NCI-H2196 treated with DMSO at 0.1 percent for 48 hours (cell line): Measurements from ENCODE around the gene ABI2.
A peak's percentile ranks its signal among the peaks of the same experiment; 100 is the strongest.
"Not testable (repeated sequence)": the region's sequence is repeated elsewhere in the genome, so short reads cannot be mapped to it uniquely, and the experiment has no call there.

Source experiments
- DNase-seq: peaks from one replicate; lab custom pipeline; 2025; ENCODE audit not compliant: unreplicated experiment; lab: John Stamatoyannopoulos, UW

Gene ABI2

DNA sequence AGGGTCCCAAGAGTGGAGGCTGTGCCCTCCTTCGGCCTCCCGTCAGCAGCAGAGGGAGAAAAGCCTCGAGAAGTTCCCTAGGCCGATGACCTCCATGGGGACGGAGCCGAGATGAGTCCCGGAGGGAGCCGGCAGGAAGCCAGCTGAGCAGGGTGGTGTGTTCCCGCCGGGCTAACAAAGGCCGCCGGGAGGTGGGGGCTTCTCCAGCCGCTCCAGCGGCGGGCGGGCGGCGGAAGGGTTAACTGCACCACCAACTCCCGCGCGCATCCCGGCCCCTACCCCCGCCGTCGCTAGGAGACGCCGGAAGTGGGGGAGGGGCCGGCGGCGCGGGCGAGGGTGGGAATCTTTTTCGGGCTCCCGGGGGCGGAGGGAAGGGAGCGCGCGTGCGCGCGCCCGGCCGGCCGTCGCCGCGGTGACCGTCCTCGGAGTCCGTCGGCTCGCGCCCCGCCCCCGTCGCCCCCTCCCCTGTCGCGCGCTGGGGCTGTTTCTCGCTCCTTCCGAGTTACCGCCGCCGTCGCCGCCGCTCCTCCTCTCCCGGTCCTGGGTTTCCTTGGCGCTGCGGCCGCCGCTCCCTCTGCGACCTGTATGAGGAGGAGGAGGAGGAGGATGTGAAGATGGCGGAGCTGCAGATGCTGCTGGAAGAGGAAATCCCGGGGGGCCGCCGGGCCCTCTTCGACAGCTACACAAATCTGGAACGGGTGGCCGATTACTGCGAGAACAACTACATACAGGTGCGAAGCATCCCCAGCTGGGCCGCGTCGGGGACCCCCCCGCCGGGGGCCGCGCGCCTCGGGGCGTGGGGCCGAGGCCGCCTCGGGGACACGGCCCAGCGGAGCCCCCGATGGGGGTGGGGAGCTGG is at the start of gene ABI2:
Gene ABI2, plus strand, starts transcription at position 494 of the 859 bp plus-strand sequence. Its CDS starts 121 bp downstream, at position 615.
- DNase-seq = peak; percentile 79

GRCh38 chr2:203279288-203279687 is 48.9 kb upstream of the ABI2 start:
- DNase-seq = no peak

DNA sequence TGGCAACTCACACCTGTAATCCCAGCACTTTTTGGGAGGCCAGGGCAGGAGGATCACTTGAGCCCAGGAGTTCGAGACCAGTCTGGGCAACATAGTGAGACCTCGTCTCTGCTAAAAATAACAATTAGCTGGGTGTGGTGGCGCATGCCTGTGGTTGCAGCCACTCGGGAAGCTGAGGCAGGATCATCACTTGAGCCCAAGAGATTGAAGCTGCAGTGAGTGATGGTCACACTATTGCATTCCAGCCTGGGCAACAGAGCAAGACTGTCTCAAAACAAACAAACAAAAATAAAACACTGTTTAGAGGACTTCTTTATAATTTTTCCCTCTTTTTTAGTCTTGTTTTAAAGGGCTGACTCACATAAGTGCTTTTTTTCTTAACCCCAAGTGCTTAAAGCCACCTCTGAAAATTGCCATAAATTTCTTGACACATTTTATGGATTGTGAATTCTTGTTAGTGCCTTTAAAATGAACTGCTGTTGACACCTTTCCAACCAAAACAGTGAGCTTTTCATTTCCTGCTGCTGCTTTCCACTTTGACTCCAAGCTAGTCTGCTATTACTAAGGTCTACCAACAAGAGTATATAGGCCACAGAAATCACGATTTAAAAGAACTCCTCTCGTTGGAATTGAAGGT is 47.6 kb upstream of the ABI2 start:
- DNase-seq = no peak

DNA sequence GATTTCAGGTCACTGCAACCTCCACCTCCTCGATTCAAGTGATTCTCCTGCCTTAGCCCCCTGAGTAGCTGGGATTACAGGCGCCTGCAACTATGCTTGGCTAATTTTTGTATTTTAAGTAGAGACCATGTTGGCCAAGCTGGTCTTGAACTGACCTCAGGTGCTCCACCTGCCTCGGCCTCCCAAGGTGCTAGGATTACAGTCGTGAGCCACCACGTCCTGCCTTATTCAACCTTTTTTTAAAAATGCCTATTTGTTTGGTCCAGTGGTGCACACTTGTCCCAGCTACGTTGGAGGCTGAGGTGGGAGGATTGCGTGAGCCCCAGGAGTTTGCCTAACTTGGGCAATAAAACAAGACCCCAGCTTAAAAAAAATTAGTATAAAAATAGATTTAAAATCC is 46.1 kb upstream of the ABI2 start:
- DNase-seq = no peak

- DNase-seq = no peak
Observed at GRCh38 chr2:203286532-203286931, 41.7 kb upstream of the ABI2 start.

DNA sequence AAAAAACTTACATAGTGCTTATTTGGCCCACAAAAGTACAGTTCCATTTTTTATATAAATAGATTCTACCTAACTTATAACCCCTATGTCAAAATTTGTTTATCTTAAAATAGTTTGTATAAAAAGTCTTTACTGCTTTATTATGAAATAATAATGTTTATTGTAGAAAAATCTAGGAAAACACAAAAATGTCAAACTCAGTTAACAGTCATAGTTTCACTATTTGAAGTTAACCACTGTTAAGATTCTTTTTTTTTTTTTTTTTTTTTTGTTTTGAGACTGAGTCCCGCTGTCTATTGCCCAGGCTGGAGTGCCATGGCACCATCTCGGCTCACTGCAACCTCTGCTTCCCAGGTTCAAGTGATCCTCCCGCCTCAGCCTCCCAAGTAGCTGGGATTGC is 26.5 kb upstream of the ABI2 start:
- no peak for DNase-seq

- not testable (repeated sequence) for DNase-seq
Observed at GRCh38 chr2:203302586-203302985, 25.6 kb upstream of the ABI2 start.

DNA sequence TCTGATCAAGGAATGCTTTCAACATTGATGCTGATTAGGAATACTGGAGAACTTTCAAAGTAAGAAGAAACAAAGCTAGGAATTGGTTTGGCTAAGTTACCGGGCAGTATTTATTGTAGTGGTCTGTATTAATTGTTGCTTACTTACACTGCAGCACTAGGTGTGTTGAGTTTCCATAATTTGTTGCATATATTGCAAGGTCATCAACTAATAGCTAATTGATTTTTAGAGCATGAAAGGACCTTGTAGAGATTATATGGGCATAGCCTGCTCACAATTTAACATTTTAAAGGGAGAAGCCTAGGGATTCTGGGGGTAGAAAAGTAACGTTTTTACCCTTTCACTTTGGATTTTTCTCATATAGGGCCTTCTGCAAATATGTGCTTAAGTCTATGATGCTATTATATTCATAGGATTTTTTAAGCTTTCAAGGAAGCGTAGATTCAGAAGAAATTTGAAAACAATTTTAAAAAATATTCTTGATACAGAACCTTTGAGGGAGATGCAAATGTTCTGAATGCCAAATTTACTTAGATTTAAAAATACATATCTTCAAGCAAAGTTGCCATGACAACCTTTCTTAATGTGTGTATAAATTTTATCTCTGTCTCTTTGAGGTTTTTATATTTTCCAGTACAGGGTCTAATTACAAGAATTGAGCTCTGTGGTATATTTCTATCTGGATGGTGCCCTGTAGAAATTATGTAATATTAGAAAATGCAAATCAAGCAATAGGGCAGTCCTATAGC is 17.3 kb upstream of the ABI2 start:
- DNase-seq = no peak

DNA sequence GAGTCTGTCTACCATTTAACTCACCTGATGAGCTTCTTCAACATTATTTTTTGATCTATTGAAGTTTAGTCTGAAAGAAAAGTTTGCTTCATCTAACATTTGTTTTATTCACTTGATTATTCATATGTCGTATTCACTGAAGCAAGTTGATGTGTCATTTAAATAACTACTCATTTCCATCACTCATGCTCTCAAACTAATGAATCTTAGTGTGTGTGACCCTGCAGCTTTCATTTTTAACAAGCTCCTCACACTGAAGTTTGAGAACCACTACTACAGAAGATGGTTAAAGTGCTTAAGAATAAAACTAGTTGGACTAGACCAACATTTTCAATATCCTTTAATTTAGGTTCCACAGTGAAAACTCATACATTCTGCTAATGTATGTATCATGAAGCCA is 1.8 kb upstream of the ABI2 start:
- no peak for DNase-seq

- DNase-seq = no peak
Observed at GRCh38 chr2:203327582-203327900, 653 bp upstream of the ABI2 start.

DNA sequence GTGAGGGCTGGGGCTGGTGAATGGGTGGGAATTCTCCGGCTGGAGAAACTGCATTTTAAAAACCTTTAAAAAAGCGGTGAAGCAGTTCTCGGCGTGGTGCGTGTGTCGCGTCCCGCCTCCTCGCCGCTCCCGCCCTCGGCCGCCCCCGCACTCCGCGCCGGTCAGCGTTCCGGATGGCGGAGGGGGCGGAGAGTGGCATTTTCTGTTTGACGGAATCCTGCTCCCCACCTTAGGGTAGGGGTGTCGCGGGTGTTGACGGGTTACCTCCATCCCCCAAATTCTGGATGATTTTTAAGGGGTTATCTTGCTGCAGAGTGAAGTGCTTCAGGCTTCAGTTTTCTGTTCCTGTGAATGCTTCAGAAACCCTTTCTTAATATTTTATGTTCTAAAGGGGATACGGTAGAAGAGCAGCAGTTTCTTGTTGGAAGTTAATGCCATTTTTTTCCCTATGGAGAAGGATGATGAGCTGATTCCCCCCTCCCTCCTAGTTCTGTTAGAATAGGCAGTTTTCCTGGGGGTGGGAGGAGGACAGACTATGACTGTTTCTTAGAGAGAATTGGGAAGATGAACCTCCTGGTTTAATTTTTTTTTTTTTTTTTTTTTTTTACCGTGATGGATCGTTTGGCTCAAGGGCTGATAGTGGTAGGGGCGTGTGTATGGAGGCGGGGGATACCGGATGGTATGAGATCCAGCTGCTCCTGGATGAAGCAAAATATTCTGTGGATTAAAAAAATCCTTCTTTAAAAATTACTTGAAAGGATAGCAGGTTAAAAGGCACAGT is 756 bp downstream of the ABI2 start:
- DNase-seq = no peak

GRCh38 chr2:203330434-203330833 is 2.2 kb downstream of the ABI2 start:
- DNase-seq = no peak

- no peak for DNase-seq
Observed at GRCh38 chr2:203338322-203338721, 10.1 kb downstream of the ABI2 start.

- no peak for DNase-seq
Observed at GRCh38 chr2:203340791-203341487, 12.7 kb downstream of the ABI2 start.

DNA sequence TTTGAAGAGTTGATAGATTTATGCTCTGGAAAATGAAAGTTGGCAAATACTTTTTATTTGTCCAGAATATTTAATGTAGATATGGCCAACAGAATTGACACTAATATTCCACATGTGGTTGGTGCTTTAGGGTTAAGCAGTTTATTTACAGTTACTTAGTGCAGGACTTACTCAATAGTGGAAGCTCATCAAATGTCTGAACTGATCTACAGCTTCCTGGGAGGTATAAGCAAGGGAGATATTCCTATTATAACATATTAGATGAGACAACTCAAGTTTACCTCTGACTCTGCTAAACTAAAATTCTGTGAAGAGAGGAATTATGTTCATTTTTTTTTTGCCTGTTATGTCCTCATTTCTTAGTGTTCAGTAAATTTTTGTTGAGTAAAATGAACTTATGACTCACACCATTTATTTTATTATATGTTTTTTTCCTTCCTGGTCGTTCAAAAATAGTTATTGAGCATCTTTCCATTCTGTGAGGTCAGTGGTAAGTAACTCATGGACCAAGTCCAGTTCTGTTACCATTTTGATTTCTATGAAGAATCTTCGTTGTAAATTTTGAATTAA is 13.6 kb downstream of the ABI2 start:
- no peak for DNase-seq

DNA sequence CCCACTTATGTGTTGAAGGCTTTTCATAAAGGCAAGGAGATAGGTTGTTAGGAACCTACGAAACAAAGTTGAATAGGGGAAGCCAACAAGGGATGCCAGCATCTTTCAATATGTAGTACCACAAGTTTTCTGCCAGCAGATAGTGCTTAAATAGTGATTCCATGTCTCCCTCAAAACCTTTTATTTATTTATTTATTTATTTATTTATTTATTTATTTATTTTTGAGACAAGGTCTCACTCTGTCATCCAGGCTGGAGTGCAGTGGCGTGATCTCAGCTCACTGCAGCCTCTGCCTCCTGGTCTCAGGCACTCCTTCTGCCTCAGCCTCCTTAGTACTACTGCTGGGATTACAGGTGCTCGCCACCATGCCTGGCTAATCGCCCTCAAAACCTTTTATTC is 14.2 kb downstream of the ABI2 start:
- not testable (repeated sequence) for DNase-seq

- DNase-seq = no peak
Observed at GRCh38 chr2:203344667-203345066, 16.5 kb downstream of the ABI2 start.

DNA sequence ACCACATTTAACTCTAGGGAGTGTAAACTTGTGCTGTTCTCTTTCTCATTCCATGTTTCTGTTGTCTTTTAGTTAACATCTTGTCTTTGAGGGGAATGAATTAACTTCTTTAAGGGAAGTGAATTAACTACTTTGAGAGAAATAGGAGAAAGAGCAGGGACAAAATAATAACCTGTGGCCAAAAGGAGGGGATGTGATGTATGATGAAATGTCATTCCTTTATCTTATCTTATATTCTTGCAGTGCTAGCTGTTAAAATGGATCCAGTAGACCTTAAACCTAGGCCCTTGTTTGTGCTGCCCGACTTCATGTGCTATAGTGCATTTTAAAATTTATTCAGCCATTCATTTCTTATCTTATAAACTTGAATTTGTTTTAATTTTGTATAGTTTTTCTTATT is 18.4 kb downstream of the ABI2 start:
- DNase-seq = no peak

GRCh38 chr2:203347375-203347774 is 19.2 kb downstream of the ABI2 start:
- no peak for DNase-seq

GRCh38 chr2:203352604-203353255 is 24.5 kb downstream of the ABI2 start:
- DNase-seq = no peak
